Measurements from ENCODE around the gene MTX1.

GRCh38 chr1:155170101-155170785, 38.3 kb upstream of the MTX1 start:
- TF ChIP-seq PAX5 (IDR thresholded peaks at IDR 0.05; ENCODE audit: insufficient read depth, low read length, severe bottlenecking): no peak
- no peak for TF ChIP-seq POLR2A (IDR thresholded peaks at IDR 0.05; ENCODE audit: low read depth, low read length)
